GM12878 (cell line): ENCODE measurements around the gene CIAO2B. TPM values are rescaled to one million over a fixed set of nuclear protein-coding genes. Genes with fewer than 3 reads are reported as not detected.

ENCODE experiments used
- BHLHE40 ChIP-seq, 2 experiments: fragments of 450-650 bp in 1 of 2; IDR thresholded peaks; 2 replicates each; pipeline ENCODE4 v1.6.1; 2011 to 2017; ENCODE audit warnings: low read depth in 2 of 2, borderline replicate concordance in 1 of 2, improper control_type of control experiment in 1 of 2, low read length in 1 of 2, mild to moderate bottlenecking in 1 of 2
- EGR1 ChIP-seq, 2 experiments: IDR thresholded peaks; 1 replicate in 1 of 2; 2 replicates in 1 of 2; pipeline ENCODE4 v1.6.1; 2011 to 2012; ENCODE audit warnings: low read depth in 2 of 2, low read length in 2 of 2, borderline replicate concordance in 1 of 2, mild to moderate bottlenecking in 1 of 2, moderate library complexity in 1 of 2
- polyA plus RNA-seq, 11 experiments: library from polyadenylated mRNA; depleted of rRNA in 4 of 11; unstranded in 6 of 11; stranded (reverse) in 5 of 11; fragments of >200 nt; fragmentation: Nextera tagmentation in 4 of 11; fragmentation: Illumina TruSeq in 1 of 11; extraction: Ambion mirVana in 4 of 11; extraction: Trizol in 1 of 11; gene quantifications; 1 replicate in 1 of 11; 2 replicates in 10 of 11; pipeline versions ENCODE4 v1.2.1 to v1.2.3, GENCODE V29; 2011 to 2016; ENCODE audit warnings: inconsistent platforms in 2 of 11, missing spikeins in 2 of 11, low read depth in 1 of 11
- total RNA-seq, 4 experiments: library from RNA; depleted of rRNA in 3 of 4; stranded (reverse); fragments of >200 nt in 3 of 4; fragmentation: Illumina TruSeq in 1 of 4; extraction: Trizol in 1 of 4; gene quantifications; 2 replicates each; pipeline versions ENCODE4 v1.2.1 to v1.2.3, GENCODE V29; 2013 to 2021
- TF ChIP-seq, protein P1 (sequence below): fragments of 450-650 bp; formaldehyde crosslinking; IDR thresholded peaks from 2 replicates; pipeline ENCODE4 v1.4.0; 2022; ENCODE audit warnings: mild to moderate bottlenecking, moderate library complexity
- TF ChIP-seq, protein P2 (sequence below): fragments of 450-650 bp; IDR thresholded peaks from 2 replicates; pipeline ENCODE4 v1.6.1; 2018; ENCODE audit warnings: mild to moderate bottlenecking, low read depth, moderate library complexity; ENCODE audit not compliant: partially characterized antibody
- TF ChIP-seq, protein P3 (sequence below): fragments of 450-650 bp; IDR thresholded peaks from 2 replicates; pipeline ENCODE4 v1.6.1; 2017; ENCODE audit warnings: borderline replicate concordance

CIAO2B gene
- total and polyA plus RNA-seq, 10 of the 15 experiments (the other 5 are each of a cell fraction or from before 2014, with no cell fraction given), result 76.4 to 241 (median 138) TPM

DNA sequence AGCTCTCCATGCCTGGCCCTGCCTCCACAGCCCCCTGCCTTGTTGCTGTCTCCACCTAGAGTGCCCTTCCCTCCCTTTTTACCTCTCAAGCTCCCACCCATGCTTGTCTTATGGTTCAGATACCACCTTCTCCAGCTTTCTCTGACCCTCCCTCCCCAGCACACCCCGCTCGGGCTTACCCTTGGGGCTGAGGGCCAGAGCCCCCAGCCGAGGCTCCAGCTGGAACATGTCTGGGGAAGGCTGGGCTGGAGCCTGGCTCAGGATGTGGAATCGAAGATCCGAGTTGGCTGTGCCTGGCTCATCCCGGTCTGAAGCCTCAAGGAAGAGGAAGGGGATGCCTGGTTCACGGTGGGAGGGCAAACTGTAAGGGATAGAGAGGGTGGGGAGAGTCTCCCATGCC lies 19.2 kb downstream of the CIAO2B start (continued):
- TF ChIP-seq EGR1 (IDR thresholded peaks at IDR 0.05; ENCODE audit: borderline replicate concordance in 1 of 2, low read depth in 2 of 2, low read length in 2 of 2), result no peak
- no peak for TF ChIP-seq BHLHE40 (IDR thresholded peaks at IDR 0.05; ENCODE audit: borderline replicate concordance in 1 of 2, low read depth in 2 of 2, low read length in 1 of 2)
- TF ChIP-seq, protein P1, sequence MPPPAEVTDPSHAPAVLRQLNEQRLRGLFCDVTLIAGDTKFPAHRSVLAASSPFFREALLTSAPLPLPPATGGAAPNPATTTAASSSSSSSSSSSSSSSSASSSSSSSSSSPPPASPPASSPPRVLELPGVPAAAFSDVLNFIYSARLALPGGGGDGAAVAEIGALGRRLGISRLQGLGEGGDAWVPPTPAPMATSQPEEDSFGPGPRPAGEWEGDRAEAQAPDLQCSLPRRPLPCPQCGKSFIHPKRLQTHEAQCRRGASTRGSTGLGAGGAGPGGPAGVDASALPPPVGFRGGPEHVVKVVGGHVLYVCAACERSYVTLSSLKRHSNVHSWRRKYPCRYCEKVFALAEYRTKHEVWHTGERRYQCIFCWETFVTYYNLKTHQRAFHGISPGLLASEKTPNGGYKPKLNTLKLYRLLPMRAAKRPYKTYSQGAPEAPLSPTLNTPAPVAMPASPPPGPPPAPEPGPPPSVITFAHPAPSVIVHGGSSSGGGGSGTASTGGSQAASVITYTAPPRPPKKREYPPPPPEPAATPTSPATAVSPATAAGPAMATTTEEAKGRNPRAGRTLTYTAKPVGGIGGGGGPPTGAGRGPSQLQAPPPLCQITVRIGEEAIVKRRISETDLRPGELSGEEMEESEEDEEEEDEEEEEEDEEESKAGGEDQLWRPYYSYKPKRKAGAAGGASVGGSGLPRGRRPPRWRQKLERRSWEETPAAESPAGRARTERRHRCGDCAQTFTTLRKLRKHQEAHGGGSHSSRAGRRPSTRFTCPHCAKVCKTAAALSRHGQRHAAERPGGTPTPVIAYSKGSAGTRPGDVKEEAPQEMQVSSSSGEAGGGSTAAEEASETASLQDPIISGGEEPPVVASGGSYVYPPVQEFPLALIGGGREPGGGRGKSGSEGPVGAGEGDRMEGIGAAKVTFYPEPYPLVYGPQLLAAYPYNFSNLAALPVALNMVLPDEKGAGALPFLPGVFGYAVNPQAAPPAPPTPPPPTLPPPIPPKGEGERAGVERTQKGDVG (CRISPR knock-in tag), result no peak
- TF ChIP-seq, protein P2, sequence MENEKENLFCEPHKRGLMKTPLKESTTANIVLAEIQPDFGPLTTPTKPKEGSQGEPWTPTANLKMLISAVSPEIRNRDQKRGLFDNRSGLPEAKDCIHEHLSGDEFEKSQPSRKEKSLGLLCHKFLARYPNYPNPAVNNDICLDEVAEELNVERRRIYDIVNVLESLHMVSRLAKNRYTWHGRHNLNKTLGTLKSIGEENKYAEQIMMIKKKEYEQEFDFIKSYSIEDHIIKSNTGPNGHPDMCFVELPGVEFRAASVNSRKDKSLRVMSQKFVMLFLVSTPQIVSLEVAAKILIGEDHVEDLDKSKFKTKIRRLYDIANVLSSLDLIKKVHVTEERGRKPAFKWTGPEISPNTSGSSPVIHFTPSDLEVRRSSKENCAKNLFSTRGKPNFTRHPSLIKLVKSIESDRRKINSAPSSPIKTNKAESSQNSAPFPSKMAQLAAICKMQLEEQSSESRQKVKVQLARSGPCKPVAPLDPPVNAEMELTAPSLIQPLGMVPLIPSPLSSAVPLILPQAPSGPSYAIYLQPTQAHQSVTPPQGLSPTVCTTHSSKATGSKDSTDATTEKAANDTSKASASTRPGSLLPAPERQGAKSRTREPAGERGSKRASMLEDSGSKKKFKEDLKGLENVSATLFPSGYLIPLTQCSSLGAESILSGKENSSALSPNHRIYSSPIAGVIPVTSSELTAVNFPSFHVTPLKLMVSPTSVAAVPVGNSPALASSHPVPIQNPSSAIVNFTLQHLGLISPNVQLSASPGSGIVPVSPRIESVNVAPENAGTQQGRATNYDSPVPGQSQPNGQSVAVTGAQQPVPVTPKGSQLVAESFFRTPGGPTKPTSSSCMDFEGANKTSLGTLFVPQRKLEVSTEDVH, result no peak
- TF ChIP-seq, protein P3, sequence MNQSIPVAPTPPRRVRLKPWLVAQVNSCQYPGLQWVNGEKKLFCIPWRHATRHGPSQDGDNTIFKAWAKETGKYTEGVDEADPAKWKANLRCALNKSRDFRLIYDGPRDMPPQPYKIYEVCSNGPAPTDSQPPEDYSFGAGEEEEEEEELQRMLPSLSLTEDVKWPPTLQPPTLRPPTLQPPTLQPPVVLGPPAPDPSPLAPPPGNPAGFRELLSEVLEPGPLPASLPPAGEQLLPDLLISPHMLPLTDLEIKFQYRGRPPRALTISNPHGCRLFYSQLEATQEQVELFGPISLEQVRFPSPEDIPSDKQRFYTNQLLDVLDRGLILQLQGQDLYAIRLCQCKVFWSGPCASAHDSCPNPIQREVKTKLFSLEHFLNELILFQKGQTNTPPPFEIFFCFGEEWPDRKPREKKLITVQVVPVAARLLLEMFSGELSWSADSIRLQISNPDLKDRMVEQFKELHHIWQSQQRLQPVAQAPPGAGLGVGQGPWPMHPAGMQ, result no peak
